Measurements from ENCODE around the gene SPTBN2.
A peak's percentile ranks its signal among the peaks of the same experiment; 100 is the strongest.
"Not testable (repeated sequence)": the region's sequence is repeated elsewhere in the genome, so short reads cannot be mapped to it uniquely, and the experiment has no call there.

The SPTBN2 gene

DNA sequence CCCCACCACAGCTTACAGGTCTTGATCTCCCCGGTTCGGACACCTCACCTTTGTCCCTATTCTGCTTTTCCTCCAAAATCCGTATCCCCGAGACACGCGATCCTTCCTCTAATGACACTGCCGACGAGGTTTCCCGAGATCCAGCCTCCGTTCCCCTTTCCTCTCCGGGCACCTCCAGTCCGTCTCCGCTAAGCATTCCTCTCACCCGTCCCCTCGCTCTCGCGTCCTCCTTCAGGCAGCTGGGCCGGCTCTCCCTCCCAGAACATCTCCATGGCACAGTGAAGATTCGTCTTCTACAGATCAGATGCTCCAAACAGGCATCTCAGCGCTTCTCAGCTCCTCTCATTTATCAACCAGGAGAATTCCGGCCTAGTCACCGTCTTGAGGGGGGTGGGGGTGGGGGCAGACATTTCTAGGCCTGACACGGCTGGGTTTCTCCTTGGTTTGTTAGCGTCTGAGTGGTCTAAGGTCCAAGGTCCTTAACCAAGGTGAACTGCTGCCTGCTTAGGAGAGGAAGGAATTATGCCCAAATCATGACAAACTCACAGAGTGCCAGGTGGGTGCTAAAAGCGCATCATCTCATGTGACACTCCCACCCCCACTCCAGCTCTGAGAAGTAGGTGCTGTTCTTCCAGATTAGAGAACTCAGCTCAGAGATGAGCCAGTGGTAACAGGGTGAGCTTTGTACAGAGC is at the start of gene SPTBN2:
Gene SPTBN2 (minus strand): TSS at position 524 of the 693 bp plus-strand sequence. CDS start 7,976 bp downstream, outside the sequence.
- DNase-seq (ENCODE audit: low spot score), result peak; percentile 42

DNA sequence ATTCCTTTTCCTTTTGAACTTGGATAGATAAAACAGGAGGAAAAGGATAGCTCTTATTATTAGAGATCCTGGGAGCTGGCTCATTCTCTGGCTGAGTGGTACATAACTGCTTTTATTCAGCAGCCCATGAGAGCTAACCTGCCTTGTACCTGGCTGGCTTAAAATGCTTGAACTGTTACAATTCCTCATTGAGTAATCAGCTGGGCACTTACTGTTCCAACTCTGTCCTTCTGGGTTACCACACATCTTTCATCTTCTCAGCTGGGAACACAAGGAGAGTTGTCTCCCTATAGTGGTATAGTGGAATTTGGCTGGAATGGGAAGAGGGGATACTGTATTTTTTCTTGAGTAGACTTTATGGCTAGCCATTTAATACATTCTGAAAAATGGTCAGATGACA is 39.8 kb upstream of the SPTBN2 start:
- DNase-seq (ENCODE audit: low spot score), result no peak

DNA sequence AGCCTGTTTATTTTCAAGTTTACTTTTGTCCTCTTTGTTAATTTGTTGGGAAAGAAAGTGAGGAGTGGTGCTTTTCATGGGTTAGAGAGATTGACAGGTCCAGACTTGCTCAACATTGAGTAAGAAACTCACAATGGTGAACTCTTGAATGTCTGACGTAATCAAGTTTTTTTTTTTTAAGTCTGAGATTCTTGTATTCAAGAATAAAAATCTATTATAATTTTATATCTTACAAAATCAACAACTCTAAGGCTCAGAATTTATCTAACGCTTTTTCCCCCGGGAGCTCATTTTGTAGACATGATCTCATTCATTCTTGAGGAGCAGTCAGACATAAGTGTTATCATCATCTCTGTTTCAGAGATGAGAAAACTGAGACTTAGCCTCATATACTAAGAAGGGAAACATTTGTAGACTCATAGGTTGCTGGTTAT is 39.1 kb upstream of the SPTBN2 start:
- DNase-seq (ENCODE audit: low spot score), result peak; percentile 18

DNA sequence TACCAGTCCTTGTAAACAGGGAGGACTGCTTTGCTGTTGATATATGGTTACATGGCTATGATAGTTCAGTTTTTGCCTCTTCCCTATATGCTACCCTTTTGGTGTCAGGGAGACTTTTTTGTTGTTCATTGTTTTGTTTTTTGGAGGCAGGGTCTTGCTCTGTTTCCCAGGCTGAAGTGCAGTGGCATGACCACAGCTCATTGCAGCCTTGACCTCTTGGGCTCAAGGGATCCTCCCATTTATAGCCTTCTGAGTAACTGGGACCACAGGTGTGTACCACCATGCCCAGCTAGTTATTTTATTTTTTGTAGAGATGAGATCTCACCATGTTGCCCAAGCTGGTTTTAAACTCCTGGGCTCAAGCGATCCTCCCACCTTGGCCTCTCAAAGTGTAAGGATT is 38.6 kb upstream of the SPTBN2 start:
- DNase-seq (ENCODE audit: low spot score), result no peak

DNA sequence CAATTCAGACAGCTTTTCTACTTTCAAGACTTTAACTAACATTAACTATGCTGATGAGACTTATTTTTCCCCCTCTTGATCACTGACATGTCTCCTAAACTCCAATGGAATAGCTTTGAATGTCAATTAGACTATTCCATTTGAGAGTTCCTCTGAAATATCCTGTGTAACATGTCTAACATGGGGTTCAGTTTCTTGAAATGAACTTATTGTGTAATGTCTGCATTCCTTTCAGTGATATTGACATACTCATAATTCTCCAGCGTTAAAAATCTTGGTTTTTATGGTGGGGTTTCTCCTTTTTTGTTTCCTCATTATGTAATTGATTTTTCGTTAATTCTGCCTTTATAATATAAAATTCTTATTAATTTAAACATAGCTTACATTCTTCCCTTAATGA is 37.7 kb upstream of the SPTBN2 start:
- peak; percentile 7 for DNase-seq (ENCODE audit: low spot score)

DNA sequence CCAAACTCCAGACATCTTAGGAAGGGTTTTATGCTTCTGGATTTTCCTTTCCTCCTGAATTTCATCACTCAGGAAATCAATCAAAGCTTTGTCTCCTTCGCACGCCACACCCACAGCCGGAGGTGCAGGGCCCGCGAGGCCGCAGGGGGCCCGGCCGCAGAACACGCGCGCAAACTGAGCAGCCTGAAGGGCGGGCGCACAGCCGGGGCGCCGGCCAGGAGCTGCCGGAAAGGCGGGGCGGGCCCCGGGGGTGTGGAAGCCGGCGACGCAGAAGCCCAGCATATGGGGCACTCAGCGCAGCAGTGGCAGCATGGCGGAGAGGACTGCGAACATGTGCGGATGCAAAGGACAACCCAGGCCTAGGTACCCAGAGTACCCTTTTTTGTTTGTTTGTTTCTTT is 33.1 kb upstream of the SPTBN2 start:
- DNase-seq (ENCODE audit: low spot score), result no peak

DNA sequence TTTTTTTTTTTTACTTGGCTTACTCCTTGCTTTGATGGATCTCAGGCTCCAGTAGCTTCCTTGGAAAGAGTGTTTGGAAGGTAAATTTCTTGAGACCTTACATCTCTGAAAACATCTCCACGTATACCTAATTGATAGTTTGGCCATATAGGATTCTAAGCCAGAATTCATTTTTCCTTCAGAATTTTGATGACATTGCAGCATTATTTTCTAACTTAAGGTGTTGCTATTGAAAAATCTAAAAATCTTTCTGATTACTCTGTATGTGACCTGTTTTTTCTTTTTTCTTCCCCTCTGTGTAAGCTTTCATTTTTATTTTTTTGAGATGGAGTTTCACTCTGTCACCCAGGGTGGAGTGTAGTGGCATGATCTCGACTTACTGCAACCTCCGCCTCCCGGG is 23.1 kb upstream of the SPTBN2 start:
- no peak for DNase-seq (ENCODE audit: low spot score)

DNA sequence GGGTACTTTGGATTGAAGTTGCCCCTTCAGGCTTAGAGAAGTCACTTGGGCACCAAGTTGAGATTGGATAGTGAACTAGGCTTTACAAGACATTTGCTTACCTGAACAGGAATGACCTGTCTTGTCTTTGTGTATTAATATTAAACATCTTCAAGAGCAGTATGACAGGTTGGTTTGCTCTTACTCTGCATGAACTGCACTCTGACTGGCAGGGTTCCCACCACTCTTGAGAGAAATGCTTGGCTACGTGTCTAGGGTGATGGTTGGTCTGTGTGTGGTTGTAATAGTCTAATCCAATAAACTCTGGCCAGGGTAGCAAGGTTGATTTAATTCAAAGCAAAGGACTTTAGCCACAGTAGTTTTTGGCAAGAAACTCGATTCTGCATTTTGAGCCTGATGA is 20.1 kb upstream of the SPTBN2 start:
- no peak for DNase-seq (ENCODE audit: low spot score)

DNA sequence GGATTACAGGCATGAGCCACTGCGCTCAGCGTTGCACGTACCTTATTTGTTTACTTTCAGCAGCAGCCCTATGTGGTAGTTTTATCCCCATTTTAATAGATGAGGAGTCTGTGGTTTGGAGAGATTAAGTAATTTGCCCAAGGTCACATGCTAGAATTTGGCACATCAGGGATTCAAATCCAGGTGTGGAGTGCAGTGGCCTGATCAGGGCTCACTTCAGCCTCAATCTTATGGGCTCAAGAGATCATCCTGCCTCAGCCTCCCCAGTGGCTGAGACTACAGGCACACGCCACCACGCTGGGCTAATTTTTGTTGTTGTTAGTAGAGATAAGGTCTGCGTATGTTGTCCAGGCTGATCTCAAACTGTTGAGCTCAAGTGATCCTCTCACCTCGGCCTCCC is 18.5 kb upstream of the SPTBN2 start:
- no peak for DNase-seq (ENCODE audit: low spot score)

DNA sequence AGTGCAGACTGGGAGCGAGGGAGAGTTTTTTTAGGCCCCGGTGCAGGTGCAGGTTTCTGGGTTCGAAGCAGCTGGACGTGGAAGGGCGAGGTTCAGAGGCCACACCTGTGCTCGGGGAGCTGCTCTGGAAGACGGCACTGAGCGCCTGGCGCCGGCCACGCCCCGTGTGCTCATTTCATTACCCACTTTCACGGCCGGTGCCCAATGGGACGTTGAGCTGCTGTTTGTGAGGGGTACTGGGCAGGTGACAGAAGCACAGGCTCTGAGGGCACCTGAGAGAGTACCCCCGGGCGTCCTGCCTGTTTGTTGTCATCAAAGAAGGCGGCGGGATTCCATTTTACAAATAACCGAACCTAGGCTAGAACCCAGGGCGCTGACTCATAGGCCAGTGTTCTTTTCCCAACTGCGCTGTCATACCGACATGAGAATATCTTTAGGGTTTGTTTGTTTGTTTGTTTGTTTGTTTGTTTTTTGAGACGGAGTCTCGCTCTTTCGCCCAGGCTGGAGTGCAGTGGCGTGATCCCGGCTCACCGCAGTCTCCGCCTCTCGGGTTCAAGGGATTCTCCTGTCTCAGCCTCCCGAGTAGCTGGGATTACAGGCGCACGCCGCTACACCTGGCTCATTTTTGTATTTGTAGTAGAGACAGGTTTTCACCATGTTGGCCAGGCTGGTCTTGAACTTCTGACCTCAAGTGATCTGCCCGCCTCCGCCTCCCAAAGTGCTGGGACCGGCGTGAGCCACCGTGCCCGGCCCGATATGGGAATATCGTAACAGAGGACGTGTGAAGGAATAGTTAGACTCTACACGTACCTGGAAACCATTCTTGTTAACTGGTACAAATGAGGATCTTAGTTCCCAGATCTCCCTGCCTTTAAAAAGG is 16.6 kb upstream of the SPTBN2 start:
- peak; percentile 36 for DNase-seq (ENCODE audit: low spot score)

DNA sequence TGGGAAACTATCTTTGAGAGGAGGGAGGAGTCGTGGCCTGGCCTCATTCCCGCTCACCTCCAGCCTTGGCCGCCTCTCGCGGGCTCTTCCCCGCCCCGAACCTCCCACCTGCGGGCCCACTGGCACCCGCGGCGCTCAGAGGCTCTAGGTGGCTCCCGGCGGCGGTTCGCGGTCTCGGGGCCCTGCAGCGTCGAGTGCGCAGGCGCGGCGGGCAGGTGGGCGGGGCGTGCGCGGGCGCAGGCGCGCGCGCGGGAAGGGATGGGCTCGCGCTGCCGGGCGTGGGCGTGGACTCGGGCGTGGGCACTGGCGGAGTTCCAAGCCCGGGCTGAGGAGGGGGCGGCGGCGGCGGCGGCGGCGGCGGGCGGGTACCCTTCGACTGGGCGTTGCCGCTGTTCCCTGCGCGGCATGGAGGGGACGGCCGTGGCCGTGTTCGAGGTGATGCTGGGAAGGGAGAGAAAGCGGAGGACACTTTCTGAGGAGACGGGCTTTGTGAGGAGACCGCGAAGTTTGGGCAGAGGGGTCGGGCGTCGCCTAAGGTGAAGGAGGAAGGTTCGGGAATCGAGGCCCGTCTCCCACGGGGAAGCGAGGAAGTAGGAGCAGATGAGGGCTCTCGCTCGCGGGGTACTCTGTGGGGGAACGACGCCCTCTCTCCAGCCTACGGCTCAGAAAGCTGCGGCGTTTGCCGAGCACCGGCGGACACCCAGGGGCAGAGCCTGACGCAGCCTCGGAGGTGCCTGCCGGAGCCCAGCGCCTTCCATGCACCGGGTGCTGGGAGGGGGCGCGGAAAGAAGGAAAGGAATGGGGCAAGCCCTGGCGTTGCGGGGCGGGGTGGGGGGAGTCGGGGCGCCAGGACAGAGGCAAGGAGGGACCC is 15.7 kb upstream of the SPTBN2 start:
- peak; percentile 99 for DNase-seq (ENCODE audit: low spot score)

DNA sequence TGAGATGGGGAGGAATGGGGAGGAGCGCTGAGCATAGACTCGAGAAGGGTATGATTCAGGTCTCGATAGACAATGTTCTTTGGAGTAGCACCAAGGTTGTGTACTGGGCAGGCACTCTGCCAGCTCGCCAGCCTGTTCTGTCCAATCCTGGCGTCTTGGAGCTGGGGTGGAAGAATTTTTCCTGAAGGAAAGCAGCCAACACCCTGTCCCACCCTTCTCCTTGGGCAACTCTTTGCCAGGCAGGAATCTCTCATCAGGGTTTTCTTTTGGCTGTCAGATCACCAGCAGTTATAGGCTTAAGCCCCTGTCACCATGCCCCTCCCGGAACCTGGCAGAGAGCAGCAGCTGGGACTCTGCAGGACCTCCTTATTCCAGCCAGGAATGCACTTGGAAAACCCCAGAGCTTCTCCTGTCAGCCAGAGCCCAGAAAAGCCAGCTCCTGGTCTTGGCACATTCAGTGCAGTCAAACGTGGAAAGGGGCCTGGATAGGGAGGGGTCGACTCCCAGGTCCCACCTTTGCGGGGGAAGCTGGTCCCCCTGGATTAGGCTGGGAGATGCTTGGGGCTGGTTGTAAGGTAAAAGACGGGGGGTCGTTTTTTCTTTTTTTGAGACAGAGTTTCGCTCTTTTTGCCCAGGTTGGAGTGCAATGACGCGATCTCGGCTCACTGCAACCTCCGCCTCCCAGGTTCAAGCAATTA is 14.4 kb upstream of the SPTBN2 start:
- no peak for DNase-seq (ENCODE audit: low spot score)

DNA sequence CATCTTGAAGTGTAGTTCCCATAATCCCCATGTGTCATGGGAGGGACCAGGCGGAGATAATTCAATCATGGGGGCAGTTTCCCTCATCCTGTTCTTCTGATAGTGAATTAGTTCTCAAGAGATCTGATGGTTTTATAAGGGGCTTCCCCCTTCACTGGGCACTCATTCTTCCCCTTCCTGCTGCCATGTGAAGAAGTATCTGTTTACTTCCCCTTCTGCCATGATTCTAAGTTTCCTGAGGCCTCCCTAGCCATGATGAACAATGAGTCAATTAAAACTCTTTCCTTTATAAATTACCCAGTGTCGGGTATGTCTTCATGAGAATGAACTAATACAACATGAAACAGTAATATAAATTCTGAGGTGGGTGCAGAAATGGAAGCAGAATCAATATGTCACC is 12.1 kb upstream of the SPTBN2 start:
- DNase-seq (ENCODE audit: low spot score), result no peak

DNA sequence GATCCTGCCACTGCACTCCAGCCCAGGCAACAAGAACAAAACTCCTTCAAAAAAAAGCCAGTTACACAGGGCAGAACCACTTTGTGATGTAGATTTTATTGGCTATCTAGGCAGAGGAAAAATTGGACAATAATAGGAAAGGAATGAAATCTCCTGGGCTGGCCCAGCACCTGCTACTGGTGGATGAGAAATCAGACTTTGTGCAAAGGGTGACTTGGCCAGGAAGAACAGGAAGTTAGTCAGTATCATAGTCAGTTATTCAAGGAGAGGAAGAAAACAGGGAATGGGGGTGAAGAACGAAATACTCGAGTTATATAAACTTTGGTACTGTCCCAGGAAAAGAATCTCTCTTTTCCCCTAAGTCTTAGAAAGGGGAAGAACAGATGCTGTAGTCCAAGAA is 11.0 kb upstream of the SPTBN2 start:
- peak; percentile 50 for DNase-seq (ENCODE audit: low spot score)

DNA sequence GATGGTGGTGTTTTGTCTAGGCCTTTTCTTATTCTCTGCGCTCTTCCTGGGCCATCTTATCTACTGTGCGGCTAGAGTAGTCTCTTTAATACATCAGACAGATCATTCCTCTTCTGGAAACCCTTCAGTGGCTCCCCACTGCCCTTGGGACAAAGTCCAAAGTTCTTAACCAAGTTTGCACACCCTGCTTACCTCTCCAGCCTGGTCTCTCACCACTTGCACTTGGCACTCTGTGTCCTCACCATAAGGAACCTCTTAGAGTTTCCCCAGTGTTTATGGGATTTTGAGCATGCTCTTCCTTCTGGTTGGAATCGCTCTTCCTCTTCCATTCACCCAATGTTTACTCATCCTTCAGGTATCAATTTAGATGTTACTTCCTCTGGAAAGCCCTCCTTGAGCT is 5.2 kb upstream of the SPTBN2 start:
- DNase-seq (ENCODE audit: low spot score), result no peak

DNA sequence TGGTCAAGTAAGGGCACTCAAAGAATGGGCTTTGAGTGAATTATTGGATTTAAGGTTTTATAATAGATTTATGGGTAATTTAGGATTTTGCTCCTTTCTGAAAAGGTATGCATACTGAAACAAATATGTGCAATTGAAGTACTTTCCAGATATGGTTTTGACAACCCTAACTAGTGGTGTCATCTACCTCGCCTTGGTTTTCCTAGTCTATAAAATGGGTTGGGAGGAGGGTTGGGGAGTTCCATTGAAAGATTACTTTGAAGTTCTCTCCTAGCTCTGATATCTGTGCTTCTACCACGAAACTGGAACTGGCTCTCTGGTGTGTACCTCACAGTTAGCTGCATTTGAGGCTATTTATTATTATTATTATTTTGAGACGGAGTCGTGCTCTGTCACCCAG is 431 bp upstream of the SPTBN2 start:
- no peak for DNase-seq (ENCODE audit: low spot score)

DNA sequence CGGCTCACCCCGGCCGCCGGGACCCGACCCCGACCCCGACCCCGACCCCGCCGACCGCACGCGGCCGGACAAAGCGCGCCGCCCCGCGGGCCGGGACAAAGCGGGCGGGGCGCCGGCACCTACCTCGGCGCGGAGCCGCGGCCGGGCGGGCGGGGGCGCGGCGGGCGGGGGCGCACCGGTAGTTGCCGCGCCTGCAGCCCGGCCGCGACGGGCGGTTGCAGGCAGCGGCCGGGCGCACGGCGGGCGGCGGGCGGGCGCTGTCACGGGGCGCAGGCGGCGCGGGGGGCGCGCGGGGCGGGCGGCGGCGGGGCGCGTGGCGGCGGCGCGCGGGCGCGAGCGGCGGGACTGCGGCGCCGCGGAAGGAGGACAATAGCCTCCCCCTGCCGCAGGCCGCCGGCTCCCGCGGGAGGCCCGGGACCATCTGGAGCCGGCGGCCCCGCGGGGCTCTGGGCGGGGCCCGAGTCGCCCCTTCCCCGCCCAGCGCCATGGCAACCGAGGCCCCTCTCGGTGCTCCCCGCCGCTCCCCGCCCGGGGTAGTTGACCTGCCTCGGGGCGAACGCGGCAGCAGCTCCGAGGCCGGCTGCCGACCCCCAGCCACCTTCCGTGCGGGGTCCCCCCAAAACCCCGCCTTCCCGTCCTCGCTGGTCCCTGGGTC is 851 bp downstream of the SPTBN2 start:
- DNase-seq (ENCODE audit: low spot score), result peak; percentile 35

DNA sequence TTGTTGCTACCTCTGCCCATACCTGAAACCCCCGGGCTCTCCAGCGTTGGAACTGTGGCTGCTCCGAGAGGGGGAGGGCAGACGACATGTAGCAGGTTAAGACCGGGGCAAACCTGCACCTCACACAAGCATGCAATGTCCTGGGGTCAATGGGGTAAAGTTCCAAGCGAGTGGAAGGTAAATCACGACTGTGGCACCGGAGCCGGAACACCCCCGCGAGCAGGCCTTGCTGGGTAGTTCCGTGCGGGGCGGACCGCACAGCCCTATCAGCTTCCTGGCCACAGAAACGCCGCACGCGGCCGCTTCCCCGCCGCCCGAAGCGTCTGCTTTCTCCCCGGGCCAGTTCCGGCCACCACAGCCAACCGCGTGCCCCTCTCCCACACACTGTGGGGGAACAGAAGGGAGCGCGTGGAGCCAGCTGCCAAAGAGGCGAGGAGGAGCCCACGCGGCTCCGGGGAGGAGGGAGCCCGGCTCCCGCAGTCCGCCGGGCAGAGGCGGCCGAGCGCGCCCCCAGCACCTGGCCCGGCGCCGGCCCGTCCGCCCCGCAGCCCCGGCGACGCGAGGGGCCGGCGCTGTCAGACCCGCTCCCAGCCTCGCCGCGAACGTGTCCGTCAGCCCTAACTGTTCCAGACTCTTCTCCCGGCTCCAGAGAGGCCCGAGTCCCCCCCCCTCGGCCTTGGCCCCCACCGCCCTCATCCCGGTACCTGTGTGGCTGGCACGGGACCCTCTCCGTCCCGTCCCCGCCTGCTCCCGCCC is 1.6 kb downstream of the SPTBN2 start:
- peak; percentile 59 for DNase-seq (ENCODE audit: low spot score)

DNA sequence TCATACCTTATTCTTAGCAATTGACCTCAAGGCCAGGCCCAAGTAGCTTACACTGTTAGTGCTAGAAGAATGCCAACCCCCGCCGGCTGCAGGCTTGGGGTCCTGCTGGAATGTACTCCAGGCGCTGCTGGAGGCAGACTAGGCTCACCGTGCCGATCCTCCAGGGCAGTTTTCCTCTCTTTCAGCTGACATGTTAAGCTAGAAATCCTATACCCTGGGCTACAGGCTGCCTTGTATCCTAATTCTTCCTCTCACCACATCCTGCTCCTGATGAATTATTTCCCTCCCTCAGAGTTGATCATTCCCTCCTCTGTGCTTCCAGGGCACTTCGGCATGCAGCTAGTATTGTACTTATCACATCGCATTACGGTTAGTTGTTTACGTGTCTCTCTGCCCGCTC is 3.4 kb downstream of the SPTBN2 start:
- no peak for DNase-seq (ENCODE audit: low spot score)

DNA sequence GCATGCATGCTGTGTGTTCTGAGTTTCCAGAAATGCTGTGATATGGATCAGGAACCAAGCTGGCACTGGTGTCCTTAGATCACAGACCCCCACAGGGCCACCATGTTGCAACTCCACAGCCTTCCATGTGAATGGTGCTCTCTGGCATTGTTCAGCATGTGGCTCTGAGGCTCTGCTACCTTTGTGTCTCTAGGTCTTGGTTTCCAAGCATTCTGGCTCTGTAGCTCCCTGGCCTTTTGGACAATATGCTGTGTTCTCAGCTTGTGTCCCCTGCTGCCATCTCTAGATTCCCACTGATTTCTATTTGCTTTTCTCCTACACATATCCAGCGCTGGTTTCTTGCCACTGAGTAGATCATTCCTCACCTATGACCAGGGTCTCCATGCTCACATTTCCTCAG is 3.9 kb downstream of the SPTBN2 start:
- no peak for DNase-seq (ENCODE audit: low spot score)

DNA sequence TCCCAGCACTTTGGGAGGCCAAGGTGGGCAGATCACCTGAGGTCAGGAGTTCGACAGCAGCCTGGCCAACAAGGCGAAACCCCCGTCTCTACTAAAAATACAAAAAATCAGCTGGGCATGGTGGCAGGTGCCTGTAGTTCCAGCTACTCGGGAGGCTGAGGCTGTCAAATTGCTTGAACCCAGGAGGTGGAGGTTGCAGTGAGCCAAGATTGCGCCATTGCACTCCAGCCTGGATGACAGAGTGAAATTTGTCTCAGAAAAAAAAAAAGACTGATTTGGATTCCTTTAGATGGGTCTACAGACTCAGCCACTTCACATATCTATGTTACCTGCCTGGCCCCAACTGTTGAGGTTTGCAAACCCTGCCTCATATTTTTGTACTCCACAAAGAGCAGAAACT is 4.8 kb downstream of the SPTBN2 start:
- DNase-seq (ENCODE audit: low spot score), result not testable (repeated sequence)

Measured in GM03348 (cell line).